ENCODE measurements around the gene SDHAF1. TPM values are rescaled to one million over a fixed set of nuclear protein-coding genes. Genes with fewer than 3 reads are reported as not detected.
A peak's percentile ranks its signal among the peaks of the same experiment; 100 is the strongest.
"Not testable (repeated sequence)": the region's sequence is repeated elsewhere in the genome, so short reads cannot be mapped to it uniquely, and the experiment has no call there.

SDHAF1 gene
- total RNA-seq, 4 donors from 2014 or later = 42.8 to 54.9 (median 49.9) TPM

DNA sequence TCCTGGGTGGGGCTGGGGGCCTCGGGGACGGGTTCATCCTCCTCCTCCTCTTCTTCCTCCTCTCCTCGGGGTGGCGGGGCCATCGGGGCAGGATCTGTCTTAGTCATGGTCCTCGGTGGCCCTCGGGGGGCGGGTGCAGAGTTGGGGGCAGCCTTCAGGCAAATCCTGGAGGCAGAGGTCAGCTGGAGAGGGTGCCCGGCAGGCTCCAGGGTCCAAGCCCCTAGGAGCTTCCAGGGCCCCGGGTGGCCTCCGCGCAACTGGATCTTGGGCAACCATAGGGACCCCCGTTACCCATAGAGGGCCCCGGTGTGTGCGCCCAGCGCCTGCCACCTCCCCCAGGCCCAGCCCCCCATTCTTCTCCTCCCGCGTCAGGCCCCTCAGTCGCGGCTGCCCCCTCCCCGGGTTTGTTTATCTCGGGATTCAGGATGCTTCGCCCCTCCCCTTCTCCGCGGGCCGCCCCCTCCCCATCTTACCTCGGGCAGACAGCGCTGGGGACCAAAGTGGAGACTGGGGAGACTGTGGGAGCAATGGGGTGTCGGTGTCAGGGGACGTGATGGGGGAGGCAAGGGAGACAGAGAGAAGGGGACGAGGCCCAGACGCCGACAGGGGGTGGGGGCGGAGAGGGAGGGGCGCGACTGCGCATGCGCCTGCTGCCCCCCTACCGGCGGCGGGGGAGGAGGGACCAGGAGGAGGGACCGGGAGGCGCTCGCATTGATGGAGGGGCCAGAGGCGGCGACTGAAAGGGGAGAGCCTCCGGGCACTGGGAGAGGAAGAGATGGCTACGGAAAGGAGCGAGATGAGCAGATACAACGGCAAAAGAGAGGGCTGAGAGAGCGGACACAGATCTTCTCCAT is 37.5 kb downstream of the SDHAF1 start, which contains the start of gene CLIP3:
Gene CLIP3, minus strand, starts transcription at position 623 of the 854 bp plus-strand sequence. Its CDS starts 516 bp downstream, at position 107.
- peak within 1 kb of the TSS in 3 of 4 donors; percentile 25 to 54 (median 41) for H3K27ac ChIP-seq
- in situ Hi-C loops (cut with MboI; ENCODE audit: low sequenced_read_pairs in 4 of 4) (no loop called here), intact Hi-C loops (cut with DNase I; ENCODE audit: low total_unique reads) (no loop called here)
- ATAC-seq = no peak
- H3K4me1 ChIP-seq = no peaks in the 10 kb centered on the region
- TF ChIP-seq, protein P1, sequence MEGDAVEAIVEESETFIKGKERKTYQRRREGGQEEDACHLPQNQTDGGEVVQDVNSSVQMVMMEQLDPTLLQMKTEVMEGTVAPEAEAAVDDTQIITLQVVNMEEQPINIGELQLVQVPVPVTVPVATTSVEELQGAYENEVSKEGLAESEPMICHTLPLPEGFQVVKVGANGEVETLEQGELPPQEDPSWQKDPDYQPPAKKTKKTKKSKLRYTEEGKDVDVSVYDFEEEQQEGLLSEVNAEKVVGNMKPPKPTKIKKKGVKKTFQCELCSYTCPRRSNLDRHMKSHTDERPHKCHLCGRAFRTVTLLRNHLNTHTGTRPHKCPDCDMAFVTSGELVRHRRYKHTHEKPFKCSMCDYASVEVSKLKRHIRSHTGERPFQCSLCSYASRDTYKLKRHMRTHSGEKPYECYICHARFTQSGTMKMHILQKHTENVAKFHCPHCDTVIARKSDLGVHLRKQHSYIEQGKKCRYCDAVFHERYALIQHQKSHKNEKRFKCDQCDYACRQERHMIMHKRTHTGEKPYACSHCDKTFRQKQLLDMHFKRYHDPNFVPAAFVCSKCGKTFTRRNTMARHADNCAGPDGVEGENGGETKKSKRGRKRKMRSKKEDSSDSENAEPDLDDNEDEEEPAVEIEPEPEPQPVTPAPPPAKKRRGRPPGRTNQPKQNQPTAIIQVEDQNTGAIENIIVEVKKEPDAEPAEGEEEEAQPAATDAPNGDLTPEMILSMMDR (IDR thresholded peaks at IDR 0.05 in 4 of 5, conservative IDR thresholded peaks at IDR 0.05 in 1 of 5) = no peak
- no peak for TF ChIP-seq POLR2A (IDR thresholded peaks at IDR 0.05)
- no peaks in the 10 kb centered on the region for H3K9me3 ChIP-seq
- DNase-seq = no peak
- peaks cover 4 to 16% (median 14%) of the 10 kb centered on the region in 3 donors for H3K27me3 ChIP-seq
- peak within 1 kb of the TSS; percentile 48 to 57 (median 52) for H3K4me3 ChIP-seq
- peaks cover 0 to 4% of the 10 kb centered on the region in 2 donors for H3K36me3 ChIP-seq

DNA sequence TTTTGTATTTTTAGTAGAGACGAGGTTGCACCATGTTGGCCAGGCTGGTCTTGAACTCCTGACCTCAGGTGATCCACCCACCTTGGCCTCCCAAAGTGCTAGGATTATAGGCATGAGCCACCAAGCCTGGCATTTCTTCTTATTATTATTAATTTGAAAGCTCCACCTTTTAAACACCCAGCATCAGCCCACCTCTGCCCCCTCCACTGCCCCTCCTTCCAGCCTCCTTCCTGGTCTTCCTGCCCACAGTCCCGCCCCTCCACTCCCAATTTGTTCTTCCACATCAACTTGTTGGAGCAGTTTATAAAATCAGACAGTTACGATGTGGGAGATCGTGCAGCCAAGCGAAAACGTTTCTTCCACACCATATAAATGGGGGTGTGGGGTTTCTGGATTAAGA is 45.5 kb downstream of the SDHAF1 start:
- in situ Hi-C loops (cut with MboI; ENCODE audit: low sequenced_read_pairs in 4 of 4) (no loop called here), intact Hi-C loops (cut with DNase I; ENCODE audit: low total_unique reads) (no loop called here)
- Histone ChIP-seq H3K36me3 (no peaks in the 10 kb centered on the region), H3K27me3 (no peaks in the 10 kb centered on the region), H3K9me3 (no peaks in the 10 kb centered on the region), H3K27ac (no peak overlapping the region), H3K4me3 (no peak overlapping the region), H3K4me1 (no peaks in the 10 kb centered on the region)
- ATAC-seq (no peak), DNase-seq (no peak)
- TF ChIP-seq, protein P1 (IDR thresholded peaks at IDR 0.05 in 4 of 5, conservative IDR thresholded peaks at IDR 0.05 in 1 of 5) = no peak
- TF ChIP-seq POLR2A (IDR thresholded peaks at IDR 0.05) = no peak

DNA sequence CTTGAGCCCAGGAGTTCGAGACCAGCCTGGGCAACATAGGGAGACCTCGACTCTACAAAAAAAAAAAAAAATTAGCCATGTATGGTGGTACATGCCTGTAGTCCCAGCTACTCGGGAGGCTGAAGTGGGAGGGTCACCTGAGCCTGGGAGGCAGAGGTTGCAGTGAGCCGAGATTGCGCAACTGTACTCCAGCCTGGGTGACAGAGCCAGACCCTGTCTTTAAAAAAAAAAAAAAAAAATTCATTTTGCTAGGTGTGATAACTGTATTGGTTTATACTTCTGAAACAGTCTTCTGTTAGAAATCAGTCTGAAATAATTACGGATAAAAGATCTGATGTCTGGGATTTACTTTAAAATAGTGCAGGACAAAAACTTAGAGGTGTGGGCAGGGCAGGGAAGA is 46.1 kb downstream of the SDHAF1 start:
- H3K4me3 ChIP-seq; H3K27me3 ChIP-seq; H3K4me1 ChIP-seq; H3K36me3 ChIP-seq; DNase-seq; ATAC-seq; H3K27ac ChIP-seq; H3K9me3 ChIP-seq; in situ Hi-C loops (cut with MboI; ENCODE audit: low sequenced_read_pairs in 4 of 4); intact Hi-C loops (cut with DNase I; ENCODE audit: low total_unique reads): not testable (repeated sequence)

DNA sequence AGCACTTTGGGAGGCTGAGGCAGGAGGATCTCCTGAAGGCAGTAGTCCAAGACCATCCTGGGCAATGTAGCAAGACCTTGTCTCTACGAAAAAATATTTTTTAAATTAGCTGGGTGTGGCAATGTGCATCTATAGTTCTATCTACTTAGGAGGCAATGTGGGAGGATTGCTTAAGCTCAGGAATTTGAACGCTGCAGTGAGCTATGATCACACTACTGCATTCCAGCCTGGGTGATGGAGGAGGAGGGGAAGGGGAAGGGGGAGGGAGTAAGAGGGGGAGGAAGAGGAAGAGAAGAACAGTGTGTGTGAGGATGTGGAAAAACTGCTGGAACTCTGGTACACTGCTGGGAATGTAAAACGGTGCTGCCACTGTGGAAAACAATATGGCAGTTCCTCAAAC is 46.8 kb downstream of the SDHAF1 start:
- H3K9me3 ChIP-seq = no peaks in the 10 kb centered on the region
- in situ Hi-C loops (cut with MboI; ENCODE audit: low sequenced_read_pairs in 4 of 4) (no loop called here), intact Hi-C loops (cut with DNase I; ENCODE audit: low total_unique reads) (no loop called here)
- H3K4me3 ChIP-seq = no peak overlapping the region
- no peaks in the 10 kb centered on the region for H3K36me3 ChIP-seq
- no peak overlapping the region for H3K27ac ChIP-seq
- DNase-seq (no peak), ATAC-seq (no peak)
- no peaks in the 10 kb centered on the region for H3K4me1 ChIP-seq
- TF ChIP-seq POLR2A (IDR thresholded peaks at IDR 0.05) = no peak
- TF ChIP-seq, protein P1 (IDR thresholded peaks at IDR 0.05 in 4 of 5, conservative IDR thresholded peaks at IDR 0.05 in 1 of 5) = no peak
- no peaks in the 10 kb centered on the region for H3K27me3 ChIP-seq

DNA sequence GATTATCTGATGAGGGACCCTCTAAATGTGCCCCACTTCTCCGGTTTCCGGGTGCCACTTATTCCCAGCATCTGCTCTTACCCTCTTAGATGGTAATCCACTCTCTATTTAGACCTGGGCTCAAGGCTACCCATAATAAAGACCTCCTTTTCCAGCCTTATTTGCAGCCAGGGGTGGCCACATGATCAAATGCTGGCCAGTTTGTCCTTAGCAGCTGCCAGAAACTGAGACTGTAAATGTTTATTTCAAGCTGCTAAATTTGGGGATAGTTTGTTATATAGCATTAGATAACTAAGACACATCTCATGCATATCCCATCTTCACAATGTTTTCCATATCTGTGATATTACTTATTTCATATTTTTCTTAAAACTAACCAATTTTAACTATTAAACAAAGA is 49.0 kb downstream of the SDHAF1 start:
- H3K27me3 ChIP-seq = no peaks in the 10 kb centered on the region
- TF ChIP-seq POLR2A (IDR thresholded peaks at IDR 0.05) = no peak
- TF ChIP-seq, protein P1 (IDR thresholded peaks at IDR 0.05 in 4 of 5, conservative IDR thresholded peaks at IDR 0.05 in 1 of 5) = no peak
- H3K36me3 ChIP-seq = no peaks in the 10 kb centered on the region
- H3K9me3 ChIP-seq = no peaks in the 10 kb centered on the region
- in situ Hi-C loops (cut with MboI; ENCODE audit: low sequenced_read_pairs in 4 of 4) = no loop called here
- H3K27ac ChIP-seq = no peak overlapping the region
- ATAC-seq (no peak), DNase-seq (no peak)
- intact Hi-C loops (cut with DNase I; ENCODE audit: low total_unique reads) = no loop called here
- H3K4me1 ChIP-seq = no peaks in the 10 kb centered on the region
- no peak overlapping the region for H3K4me3 ChIP-seq

Measured in gastrocnemius medialis (tissue), 4 donors.